DND-41 (cell line): ENCODE results near the gene MX2.
A peak's percentile ranks its signal among the peaks of the same experiment; 100 is the strongest.
"Not testable (repeated sequence)": the region's sequence is repeated elsewhere in the genome, so short reads cannot be mapped to it uniquely, and the experiment has no call there.

Source experiments
- ATAC-seq: fragments of 200-7000 bp; cut with Tn5 transposase; 3 replicates; pipeline ENCODE4 v1.9.1; 2021; ENCODE audit warnings: low read depth; ENCODE audit not compliant: insufficient read depth
- DNase-seq: peaks from one replicate; pipeline ENCODE4 v3.0.0-alpha.2; 2020
- H2AFZ ChIP-seq: 2 replicates; pipeline ENCODE4 v1.6.0; 2012; ENCODE audit warnings: low read depth, low read length
- H3K27ac ChIP-seq: 2 replicates; pipeline ENCODE4 v1.5.1; 2012; ENCODE audit warnings: low read length, inconsistent platforms
- H3K27me3 ChIP-seq: fragments of 200-600 bp; sonication (generic); 2 replicates; pipeline ENCODE4 v1.6.0; 2012; ENCODE audit warnings: low read length, mild to moderate bottlenecking, inconsistent platforms; ENCODE audit not compliant: insufficient read depth, poor library complexity
- H3K36me3 ChIP-seq: 2 replicates; pipeline ENCODE4 v1.5.1; 2012; ENCODE audit warnings: low read length, inconsistent platforms; ENCODE audit not compliant: insufficient read depth
- H3K4me1 ChIP-seq: 2 replicates; pipeline ENCODE4 v1.5.1; 2012; ENCODE audit warnings: mild to moderate bottlenecking, low read length; ENCODE audit not compliant: insufficient read depth
- H3K4me2 ChIP-seq: 2 replicates; pipeline ENCODE4 v1.6.0; 2012; ENCODE audit warnings: mild to moderate bottlenecking, moderate library complexity, low read length, inconsistent platforms; ENCODE audit not compliant: insufficient read depth
- H3K4me3 ChIP-seq, 2 experiments: fragments of 200-600 bp in 1 of 2; shearing (Covaris generic) in 1 of 2; 2 replicates each; pipeline ENCODE4 v1.5.1; 2012 to 2016; ENCODE audit warnings: inconsistent platforms in 2 of 2, low read length in 2 of 2, mild to moderate bottlenecking in 2 of 2, low read depth in 1 of 2, moderate library complexity in 1 of 2
- H3K79me2 ChIP-seq: 2 replicates; pipeline ENCODE4 v1.6.0; 2012; ENCODE audit warnings: low read length, inconsistent platforms; ENCODE audit not compliant: insufficient read depth
- H3K9ac ChIP-seq: 2 replicates; pipeline ENCODE4 v1.6.0; 2012; ENCODE audit warnings: low read depth, mild to moderate bottlenecking, inconsistent platforms, low read length, moderate library complexity
- H3K9me3 ChIP-seq: 2 replicates; pipeline ENCODE4 v1.5.1; 2012; ENCODE audit warnings: low read length, moderate library complexity, mild to moderate bottlenecking, inconsistent platforms; ENCODE audit not compliant: insufficient read depth, severe bottlenecking
- H4K20me1 ChIP-seq: 2 replicates; pipeline ENCODE4 v1.6.0; 2012; ENCODE audit warnings: low read length; ENCODE audit not compliant: insufficient read depth
- EZH2 ChIP-seq: IDR thresholded peaks from 3 replicates; pipeline ENCODE4 v1.6.1; 2012; ENCODE audit warnings: borderline replicate concordance, low read depth, mild to moderate bottlenecking, moderate library complexity, low read length, inconsistent platforms; ENCODE audit not compliant: severe bottlenecking
- TF ChIP-seq, protein P1 (sequence below): IDR thresholded peaks from 2 replicates; pipeline ENCODE4 v1.5.1; 2012; ENCODE audit warnings: borderline replicate concordance, low read length, moderate library complexity, mild to moderate bottlenecking; ENCODE audit not compliant: poor library complexity, severe bottlenecking; ENCODE audit errors: extremely low read depth

MX2 gene

DNA sequence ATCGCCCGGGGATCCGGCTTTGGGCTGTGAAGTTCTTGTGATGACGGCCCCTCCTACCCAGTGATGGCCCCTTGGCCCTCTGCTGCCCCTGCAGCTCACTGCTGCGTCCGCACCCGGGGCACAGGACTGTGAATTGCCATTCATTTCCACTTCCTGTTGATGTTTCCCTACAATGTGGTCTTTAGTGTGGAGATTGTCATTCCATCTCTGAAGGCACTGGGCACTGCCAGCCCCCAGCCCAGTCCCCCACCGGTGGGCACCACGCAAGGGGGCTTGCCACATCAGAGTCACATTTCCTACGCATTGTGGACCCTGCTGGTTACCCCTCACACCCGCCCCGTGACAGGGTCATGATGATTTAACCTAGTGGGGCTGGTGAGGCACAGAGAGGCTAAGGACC lies 2.5 kb upstream of the MX2 start:
- Histone ChIP-seq H3K4me2 (no peak overlapping the region), H3K9ac (no peak overlapping the region), H2AFZ (no peak overlapping the region), H3K27ac (no peak overlapping the region), H3K4me1 (peaks cover 35% of the 10 kb centered on the region), H4K20me1 (no peaks in the 10 kb centered on the region), H3K9me3 (no peaks in the 10 kb centered on the region), H3K79me2 (no peaks in the 10 kb centered on the region), H3K36me3 (no peaks in the 10 kb centered on the region), H3K4me3 (no peak overlapping the region), H3K27me3 (peaks cover 4% of the 10 kb centered on the region)
- ATAC-seq (no peak), DNase-seq (peak; percentile 3)
- TF ChIP-seq, protein P1, sequence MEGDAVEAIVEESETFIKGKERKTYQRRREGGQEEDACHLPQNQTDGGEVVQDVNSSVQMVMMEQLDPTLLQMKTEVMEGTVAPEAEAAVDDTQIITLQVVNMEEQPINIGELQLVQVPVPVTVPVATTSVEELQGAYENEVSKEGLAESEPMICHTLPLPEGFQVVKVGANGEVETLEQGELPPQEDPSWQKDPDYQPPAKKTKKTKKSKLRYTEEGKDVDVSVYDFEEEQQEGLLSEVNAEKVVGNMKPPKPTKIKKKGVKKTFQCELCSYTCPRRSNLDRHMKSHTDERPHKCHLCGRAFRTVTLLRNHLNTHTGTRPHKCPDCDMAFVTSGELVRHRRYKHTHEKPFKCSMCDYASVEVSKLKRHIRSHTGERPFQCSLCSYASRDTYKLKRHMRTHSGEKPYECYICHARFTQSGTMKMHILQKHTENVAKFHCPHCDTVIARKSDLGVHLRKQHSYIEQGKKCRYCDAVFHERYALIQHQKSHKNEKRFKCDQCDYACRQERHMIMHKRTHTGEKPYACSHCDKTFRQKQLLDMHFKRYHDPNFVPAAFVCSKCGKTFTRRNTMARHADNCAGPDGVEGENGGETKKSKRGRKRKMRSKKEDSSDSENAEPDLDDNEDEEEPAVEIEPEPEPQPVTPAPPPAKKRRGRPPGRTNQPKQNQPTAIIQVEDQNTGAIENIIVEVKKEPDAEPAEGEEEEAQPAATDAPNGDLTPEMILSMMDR, result peak; percentile 21
- TF ChIP-seq EZH2, result no peak

DNA sequence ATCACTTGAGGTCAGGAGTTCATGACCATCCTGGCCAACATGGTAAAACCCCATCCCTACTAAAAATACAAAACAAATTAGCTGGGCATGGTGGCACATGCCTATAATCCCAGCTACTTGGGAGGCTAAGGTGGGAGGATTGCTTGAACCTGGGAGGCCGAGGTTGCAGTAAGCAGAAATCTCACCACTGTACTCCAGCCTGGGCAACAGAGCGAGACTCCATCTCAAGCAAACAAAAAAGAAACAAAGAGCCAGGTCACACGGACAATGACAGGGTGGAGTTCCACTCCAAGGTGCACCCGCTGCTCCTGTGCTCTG lies 2.1 kb upstream of the MX2 start:
- H3K27ac ChIP-seq, H3K9me3 ChIP-seq, H3K27me3 ChIP-seq, H3K4me2 ChIP-seq, H3K9ac ChIP-seq, H3K4me3 ChIP-seq, ATAC-seq, H3K79me2 ChIP-seq, H4K20me1 ChIP-seq, H3K36me3 ChIP-seq, H2AFZ ChIP-seq, DNase-seq: not testable (repeated sequence)
- peaks cover 35% of the 10 kb centered on the region for H3K4me1 ChIP-seq

DNA sequence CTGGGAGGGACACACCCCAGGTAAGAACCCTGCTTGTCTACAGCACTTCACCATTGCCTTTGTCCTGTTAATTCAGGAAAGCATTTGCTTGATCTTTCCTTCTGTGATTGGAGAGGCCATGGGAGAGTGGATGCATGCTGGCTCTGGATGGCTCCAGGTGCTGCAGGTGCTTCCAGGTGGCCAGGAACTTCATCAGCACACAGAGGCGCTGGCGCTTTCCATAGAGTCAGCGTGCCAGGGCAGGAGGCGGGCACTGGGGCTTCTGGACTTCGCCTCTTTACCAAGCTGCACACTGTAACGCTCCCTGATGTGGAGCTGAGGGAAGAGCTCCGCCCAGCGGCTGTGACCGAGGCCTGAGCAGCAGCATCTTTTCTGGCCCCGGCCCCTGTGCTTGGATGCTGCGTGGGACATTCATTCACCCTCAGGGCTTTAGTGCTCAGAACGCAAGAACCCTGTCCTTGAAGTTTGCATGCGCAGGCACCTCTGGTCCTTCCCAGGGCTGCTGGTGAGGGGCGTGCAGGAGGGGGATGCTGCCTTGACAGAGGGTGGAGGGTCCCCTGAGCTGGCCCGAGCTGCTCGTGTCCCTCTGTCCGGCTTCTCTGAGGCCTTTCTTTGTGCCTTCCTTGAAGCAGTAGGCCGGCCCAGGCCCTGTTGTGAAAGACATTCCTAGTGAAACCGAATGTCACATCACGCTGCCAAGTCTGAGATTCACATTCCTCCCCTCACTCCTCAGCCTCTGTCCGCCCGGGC lies 1.6 kb upstream of the MX2 start:
- Histone ChIP-seq H3K27ac (no peak overlapping the region), H3K4me1 (peaks cover 35% of the 10 kb centered on the region), H3K4me2 (no peak overlapping the region), H2AFZ (no peak overlapping the region), H3K79me2 (no peaks in the 10 kb centered on the region), H3K36me3 (no peaks in the 10 kb centered on the region), H3K9ac (no peak overlapping the region), H4K20me1 (no peaks in the 10 kb centered on the region), H3K27me3 (peaks cover 4% of the 10 kb centered on the region), H3K9me3 (no peaks in the 10 kb centered on the region), H3K4me3 (no peak overlapping the region)
- ATAC-seq (no peak), DNase-seq (peak; percentile 2)
- TF ChIP-seq, protein P1, result no peak
- no peak for TF ChIP-seq EZH2

DNA sequence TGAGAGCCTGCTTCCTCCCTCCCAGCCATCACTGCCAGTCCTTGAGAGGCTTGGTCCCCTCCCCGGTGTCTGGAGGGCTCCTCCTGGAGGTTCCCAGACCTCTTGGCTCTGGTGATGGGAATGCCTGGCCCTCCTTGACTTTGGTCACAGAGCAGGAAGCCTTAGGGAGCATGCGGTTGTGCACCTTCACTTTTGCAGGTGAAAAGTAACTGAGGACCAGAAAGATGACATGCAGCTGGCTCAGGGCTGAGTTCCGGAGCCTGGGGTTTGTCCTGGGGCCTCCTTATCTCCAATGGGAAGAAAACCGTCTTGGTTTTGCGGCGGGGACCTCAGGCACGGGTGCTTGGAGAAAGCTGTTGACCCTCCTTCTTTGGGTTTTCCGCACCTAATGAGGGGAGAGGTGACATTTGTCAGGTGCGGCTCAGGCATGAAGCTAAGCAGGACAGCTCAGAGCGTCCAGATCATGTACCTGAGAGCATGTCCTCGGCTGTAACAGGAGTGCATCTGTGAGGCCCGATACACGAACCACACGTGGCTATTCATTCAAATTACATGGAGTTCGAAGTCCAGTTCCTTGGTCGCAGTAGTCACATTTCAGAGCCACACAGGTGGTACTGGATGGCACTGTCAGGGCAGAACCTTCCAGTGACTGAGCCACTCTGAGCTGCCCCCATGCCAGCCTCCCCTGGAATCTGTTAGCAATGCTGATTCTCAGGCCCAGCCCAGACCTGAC lies 608 bp upstream of the MX2 start:
- peak overlapping the region in 1 of 2 experiments; percentile 46; a peak in 2 of 4 replicates for H3K4me3 ChIP-seq
- no peaks in the 10 kb centered on the region for H3K36me3 ChIP-seq
- peak overlapping the region; percentile 47 for H3K9ac ChIP-seq
- DNase-seq (no peak), ATAC-seq (no peak)
- peak overlapping the region; percentile 55 for H3K4me2 ChIP-seq
- H3K27ac ChIP-seq, result peak overlapping the region; percentile 80
- H4K20me1 ChIP-seq, result no peaks in the 10 kb centered on the region
- H3K27me3 ChIP-seq, result no peaks in the 10 kb centered on the region
- no peaks in the 10 kb centered on the region for H3K9me3 ChIP-seq
- H2AFZ ChIP-seq, result no peak overlapping the region
- peaks cover 35% of the 10 kb centered on the region for H3K4me1 ChIP-seq
- TF ChIP-seq, protein P1, result no peak
- no peak for TF ChIP-seq EZH2
- no peaks in the 10 kb centered on the region for H3K79me2 ChIP-seq
